HEK293T (cell line): ENCODE data around the gene NUF2.

Experiments
- ELF4 ChIP-seq: fragments of 450-650 bp; IDR thresholded peaks from 2 replicates; pipeline ENCODE4 v1.6.1; 2017; ENCODE audit warnings: antibody characterized with exemption
- FOXM1 ChIP-seq: fragments of 450-650 bp; IDR thresholded peaks from 2 replicates; pipeline ENCODE4 v1.6.1; 2017; ENCODE audit warnings: mild to moderate bottlenecking, borderline replicate concordance
- NFRKB ChIP-seq: fragments of 450-650 bp; IDR thresholded peaks from 2 replicates; pipeline ENCODE4 v1.6.1; 2016; ENCODE audit warnings: mild to moderate bottlenecking, moderate library complexity
- SP1 ChIP-seq: fragments of 450-650 bp; IDR thresholded peaks from 2 replicates; pipeline ENCODE4 v1.6.1; 2017
- SUZ12 ChIP-seq: fragments of 450-650 bp; IDR thresholded peaks from 2 replicates; pipeline ENCODE4 v1.6.1; 2016; ENCODE audit warnings: mild to moderate bottlenecking

DNA sequence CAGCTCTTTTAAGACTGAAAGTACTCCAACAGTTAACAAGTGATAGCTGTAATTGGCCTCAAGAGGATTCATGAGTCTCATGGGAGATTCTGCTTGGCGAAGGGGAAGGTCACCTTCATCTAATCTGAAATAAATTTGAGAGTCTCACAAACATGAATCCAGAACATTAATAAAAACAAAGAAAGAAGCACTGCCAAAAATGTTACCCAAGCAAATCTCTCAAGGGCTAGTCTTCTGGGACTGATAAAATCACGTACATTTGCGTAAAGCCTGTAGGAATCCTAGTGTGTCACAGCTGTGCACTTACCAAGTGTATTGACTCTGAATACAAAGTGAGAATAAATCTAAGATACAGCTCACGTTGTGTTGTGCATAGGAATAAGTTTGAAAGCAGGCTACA is 21.2 kb upstream of the NUF2 start:
- TF ChIP-seq FOXM1 (no peak), SP1 (no peak), NFRKB (no peak), ELF4 (no peak), SUZ12 (no peak)
